Neuronal stem cell (in vitro differentiated cells): ENCODE results near the gene SAFB2.
A peak's percentile ranks its signal among the peaks of the same experiment; 100 is the strongest.

Source experiments
- DNase-seq: peaks from one replicate; pipeline ENCODE4 v3.0.0-alpha.2; 2013; ENCODE audit warnings: low spot score
- H2AFZ ChIP-seq: one replicate; pipeline ENCODE4 v1.6.1; 2013; ENCODE audit warnings: mild to moderate bottlenecking, low read length, inconsistent platforms
- H2AK5ac ChIP-seq: 2 replicates; pipeline ENCODE4 v1.6.1; 2013; ENCODE audit warnings: low read depth, mild to moderate bottlenecking, inconsistent platforms, low read length, moderate library complexity, mixed read lengths
- H2BK120ac ChIP-seq: 2 replicates; pipeline ENCODE4 v1.6.1; 2013; ENCODE audit warnings: low read depth, mild to moderate bottlenecking, inconsistent platforms, low read length, moderate library complexity, mixed read lengths
- H2BK12ac ChIP-seq: one replicate; pipeline ENCODE4 v1.6.1; 2013; ENCODE audit warnings: low read length, inconsistent platforms
- H2BK15ac ChIP-seq: 2 replicates; pipeline ENCODE4 v1.6.1; 2013; ENCODE audit warnings: mild to moderate bottlenecking, low read length, inconsistent platforms, mixed read lengths
- H2BK5ac ChIP-seq: one replicate; pipeline ENCODE4 v1.6.1; 2013; ENCODE audit warnings: inconsistent platforms, mild to moderate bottlenecking, low read length, moderate library complexity
- H3K14ac ChIP-seq: one replicate; pipeline ENCODE4 v1.6.1; 2013; ENCODE audit warnings: low read length, inconsistent platforms
- H3K18ac ChIP-seq: 2 replicates; pipeline ENCODE4 v1.6.1; 2013; ENCODE audit warnings: low read length, inconsistent platforms
- H3K23ac ChIP-seq: 2 replicates; pipeline ENCODE4 v1.6.1; 2013; ENCODE audit warnings: low read depth, mild to moderate bottlenecking, mixed read lengths, low read length, inconsistent platforms; ENCODE audit not compliant: poor library complexity
- H3K27ac ChIP-seq: replicated peaks from 3 replicates; pipeline ENCODE4 v1.5.1; 2013; ENCODE audit warnings: low read length, inconsistent platforms
- H3K27me3 ChIP-seq, 3 experiments: 2 replicates each; pipeline ENCODE4 v1.6.1; 2013; ENCODE audit warnings: low read length in 3 of 3, mild to moderate bottlenecking in 2 of 3, inconsistent platforms in 1 of 3, low read depth in 1 of 3, mixed read lengths in 1 of 3, moderate library complexity in 1 of 3; ENCODE audit not compliant: control insufficient read depth in 3 of 3, insufficient read depth in 3 of 3
- H3K36me3 ChIP-seq, 2 donors: replicated peaks in 1 of 2; 2 replicates each; pipeline ENCODE4 v1.6.1; 2013; ENCODE audit warnings: low read length in 2 of 2; ENCODE audit not compliant: control insufficient read depth in 2 of 2, insufficient read depth in 2 of 2
- H3K4ac ChIP-seq: 2 replicates; pipeline ENCODE4 v1.6.1; 2013; ENCODE audit warnings: inconsistent platforms, mild to moderate bottlenecking, low read length, moderate library complexity
- H3K4me1 ChIP-seq, 2 donors: 1 replicate in 1 of 2; 2 replicates in 1 of 2; pipeline ENCODE4 v1.6.1; 2013; ENCODE audit warnings: low read length in 2 of 2, low read depth in 1 of 2; ENCODE audit not compliant: control insufficient read depth in 2 of 2, insufficient read depth in 1 of 2
- H3K4me2 ChIP-seq: one replicate; pipeline ENCODE4 v1.6.1; 2013; ENCODE audit warnings: mild to moderate bottlenecking, low read length, inconsistent platforms; ENCODE audit not compliant: insufficient read depth, poor library complexity, severe bottlenecking
- H3K4me3 ChIP-seq, 2 donors: 2 replicates each; pipeline ENCODE4 v1.5.1; 2013; ENCODE audit warnings: low read length in 2 of 2, mild to moderate bottlenecking in 2 of 2, inconsistent platforms in 1 of 2, moderate library complexity in 1 of 2
- H3K79me1 ChIP-seq: one replicate; pipeline ENCODE4 v1.6.1; 2013; ENCODE audit warnings: low read depth, mild to moderate bottlenecking, inconsistent platforms, low read length, moderate library complexity
- H3K9ac ChIP-seq: one replicate; pipeline ENCODE4 v1.6.1; 2013; ENCODE audit warnings: mild to moderate bottlenecking, low read depth, low read length, inconsistent platforms; ENCODE audit not compliant: poor library complexity
- H3K9me3 ChIP-seq, 2 donors: replicated peaks in 1 of 2; 2 replicates each; pipeline versions ENCODE3 to v1.6.1; 2013; ENCODE audit warnings: low read length in 2 of 2, mild to moderate bottlenecking in 2 of 2, inconsistent platforms in 1 of 2, low read depth in 1 of 2, mixed read lengths in 1 of 2, moderate library complexity in 1 of 2; ENCODE audit not compliant: control insufficient read depth in 2 of 2, insufficient read depth in 1 of 2
- H4K8ac ChIP-seq: one replicate; pipeline ENCODE4 v1.6.1; 2013; ENCODE audit warnings: low read depth, mild to moderate bottlenecking, inconsistent platforms, low read length, moderate library complexity
- H4K91ac ChIP-seq: one replicate; pipeline ENCODE4 v1.6.1; 2013; ENCODE audit warnings: low read length, low read depth, mild to moderate bottlenecking, inconsistent platforms; ENCODE audit not compliant: poor library complexity
- WGBS, 2 donors: extraction: QIAGEN DNeasy Blood & Tissue Kit; methylation state at CpG; one replicate each; pipeline ENCODE4 v1.1.7; 2013; ENCODE audit warnings: missing lambda C conversion rate in 2 of 2, mixed read lengths in 1 of 2; ENCODE audit not compliant: insufficient read length in 2 of 2, insufficient replicate concordance in 1 of 2; ENCODE audit errors: extremely low coverage in 2 of 2; 5-methylcytosine and 5-hydroxymethylcytosine counted together

Gene SAFB2

GRCh38 chr19:5580161-5580571, 42.4 kb downstream of the SAFB2 start:
- H3K79me1 ChIP-seq = no peaks in the 10 kb centered on the region
- no peak overlapping the region for H3K4ac ChIP-seq
- H3K4me2 ChIP-seq = no peak overlapping the region
- no peak overlapping the region for H3K9ac ChIP-seq
- no peak overlapping the region for H2BK120ac ChIP-seq
- no peak for DNase-seq
- H3K9me3 ChIP-seq = no peaks in the 10 kb centered on the region
- WGBS, 2 donors = no CpG with 5 or more reads among the region's 12 CpGs
- no peak overlapping the region for H2AFZ ChIP-seq
- H3K27ac ChIP-seq = no peak overlapping the region
- H2AK5ac ChIP-seq = peak overlapping the region; percentile 5
- H3K18ac ChIP-seq = no peak overlapping the region
- peaks cover 5 to 26% of the 10 kb centered on the region in 2 donors for H3K36me3 ChIP-seq
- H4K91ac ChIP-seq = no peak overlapping the region
- no peak overlapping the region for H3K14ac ChIP-seq
- no peak overlapping the region for H2BK12ac ChIP-seq
- peak overlapping the region; percentile 38 for H2BK15ac ChIP-seq
- no peak overlapping the region for H3K23ac ChIP-seq
- H3K4me1 ChIP-seq = peaks cover 3 to 8% of the 10 kb centered on the region in 2 donors
- no peak overlapping the region for H4K8ac ChIP-seq
- H3K4me3 ChIP-seq = no peak overlapping the region
- peak overlapping the region; percentile 5 for H2BK5ac ChIP-seq
- H3K27me3 ChIP-seq = no peaks in the 10 kb centered on the region

- Histone ChIP-seq H2BK12ac (no peak overlapping the region), H3K4me2 (no peak overlapping the region), H3K79me1 (no peaks in the 10 kb centered on the region), H2AK5ac (peak overlapping the region; percentile 94), H2BK15ac (peak overlapping the region; percentile 38), H4K91ac (no peak overlapping the region), H3K36me3 (peaks cover 5 to 26% of the 10 kb centered on the region in 2 donors), H3K27ac (no peak overlapping the region), H3K4me1 (peaks cover 2 to 8% of the 10 kb centered on the region in 2 donors), H3K14ac (no peak overlapping the region), H3K23ac (no peak overlapping the region), H3K18ac (no peak overlapping the region), H3K9ac (no peak overlapping the region), H3K4ac (no peak overlapping the region), H3K27me3 (no peaks in the 10 kb centered on the region), H2BK120ac (no peak overlapping the region), H4K8ac (no peak overlapping the region), H2BK5ac (peak overlapping the region; percentile 5), H2AFZ (no peak overlapping the region), H3K9me3 (no peaks in the 10 kb centered on the region), H3K4me3 (no peak overlapping the region)
- WGBS, 2 donors = no CpG with 5 or more reads among the region's 7 CpGs
- no peak for DNase-seq
Measured at GRCh38 chr19:5579697-5580096, 42.9 kb downstream of the SAFB2 start.

- no peak overlapping the region for H2AFZ ChIP-seq
- peak overlapping the region; percentile 38 for H2BK15ac ChIP-seq
- H3K4ac ChIP-seq = no peak overlapping the region
- H2BK5ac ChIP-seq = peak overlapping the region; percentile 5
- H3K14ac ChIP-seq = no peak overlapping the region
- H4K8ac ChIP-seq = no peak overlapping the region
- no peak overlapping the region for H3K4me3 ChIP-seq
- no peak overlapping the region for H2BK120ac ChIP-seq
- no peak overlapping the region for H3K9ac ChIP-seq
- H3K36me3 ChIP-seq = peaks cover 5 to 22% of the 10 kb centered on the region in 2 donors
- no peaks in the 10 kb centered on the region for H3K9me3 ChIP-seq
- no peak overlapping the region for H3K18ac ChIP-seq
- H3K27me3 ChIP-seq = no peaks in the 10 kb centered on the region
- peak overlapping the region; percentile 94 for H2AK5ac ChIP-seq
- no peak overlapping the region for H3K23ac ChIP-seq
- no peaks in the 10 kb centered on the region for H3K79me1 ChIP-seq
- DNase-seq = no peak
- no peak overlapping the region for H4K91ac ChIP-seq
- WGBS, 2 donors = no CpG with 5 or more reads among the region's 6 CpGs
- H2BK12ac ChIP-seq = no peak overlapping the region
- H3K4me2 ChIP-seq = no peak overlapping the region
- H3K27ac ChIP-seq = no peak overlapping the region
- peaks cover 2 to 8% of the 10 kb centered on the region in 2 donors for H3K4me1 ChIP-seq
Measured at GRCh38 chr19:5579286-5579685, 43.3 kb downstream of the SAFB2 start.

GRCh38 chr19:5578097-5578846, 44.3 kb downstream of the SAFB2 start:
- Histone ChIP-seq H3K18ac (peak overlapping the region; percentile 90), H3K27me3 (no peaks in the 10 kb centered on the region), H4K91ac (no peak overlapping the region), H3K4me2 (no peak overlapping the region), H3K9ac (no peak overlapping the region), H2BK15ac (no peak overlapping the region), H2AK5ac (no peak overlapping the region), H3K23ac (peak overlapping the region; percentile 1), H3K79me1 (no peaks in the 10 kb centered on the region), H3K14ac (no peak overlapping the region), H4K8ac (no peak overlapping the region), H3K4me1 (peaks cover 2 to 8% of the 10 kb centered on the region in 2 donors), H2BK120ac (peak overlapping the region; percentile 36), H3K27ac (no peak overlapping the region), H3K9me3 (no peaks in the 10 kb centered on the region), H2BK5ac (no peak overlapping the region), H3K36me3 (peaks cover 5 to 14% of the 10 kb centered on the region in 2 donors), H2BK12ac (peak overlapping the region; percentile 58), H2AFZ (peak overlapping the region; percentile 91), H3K4me3 (peak overlapping the region in 1 of 2 donors; percentile 8), H3K4ac (no peak overlapping the region)
- no CpG with 5 or more reads among the region's 28 CpGs for WGBS, 2 donors
- peak; percentile 72 for DNase-seq
